ENCODE data around the gene PTRHD1.

The PTRHD1 gene

GRCh38 chr2:24761866-24762265 is 31.3 kb downstream of the PTRHD1 start:
- DNase-seq (ENCODE audit: low read depth in 2 of 2) = no peak

- no peak for DNase-seq (ENCODE audit: low read depth in 2 of 2)
Observed at GRCh38 chr2:24756789-24757188, 36.4 kb downstream of the PTRHD1 start.

GRCh38 chr2:24754985-24755705 is 38.0 kb downstream of the PTRHD1 start:
- no peak for DNase-seq (ENCODE audit: low read depth in 2 of 2)

- DNase-seq (ENCODE audit: low read depth in 2 of 2) = no peak
Observed at GRCh38 chr2:24749069-24749691, 44.0 kb downstream of the PTRHD1 start.

GRCh38 chr2:24747299-24747698 is 45.9 kb downstream of the PTRHD1 start:
- DNase-seq (ENCODE audit: low read depth in 2 of 2) = no peak

- DNase-seq (ENCODE audit: low read depth in 2 of 2) = no peak
Observed at GRCh38 chr2:24745825-24746224, 47.4 kb downstream of the PTRHD1 start.

- DNase-seq (ENCODE audit: low read depth in 2 of 2) = no peak
Observed at GRCh38 chr2:24744356-24744755, 48.8 kb downstream of the PTRHD1 start.

- DNase-seq (ENCODE audit: low read depth in 2 of 2) = no peak
Observed at GRCh38 chr2:24743924-24744323, 49.3 kb downstream of the PTRHD1 start.

GRCh38 chr2:24742730-24743129 is 50.5 kb downstream of the PTRHD1 start:
- DNase-seq (ENCODE audit: low read depth in 2 of 2) = no peak

GRCh38 chr2:24740142-24740541 is 53.0 kb downstream of the PTRHD1 start:
- DNase-seq (ENCODE audit: low read depth in 2 of 2) = no peak
